ENCODE results near the gene IFT27. TPM values are rescaled to one million over a fixed set of nuclear protein-coding genes. Genes with fewer than 3 reads are reported as not detected.

IFT27 gene
- total and polyA plus RNA-seq, 4 donors = 18.9 to 51.1 (median 26.4) TPM

DNA sequence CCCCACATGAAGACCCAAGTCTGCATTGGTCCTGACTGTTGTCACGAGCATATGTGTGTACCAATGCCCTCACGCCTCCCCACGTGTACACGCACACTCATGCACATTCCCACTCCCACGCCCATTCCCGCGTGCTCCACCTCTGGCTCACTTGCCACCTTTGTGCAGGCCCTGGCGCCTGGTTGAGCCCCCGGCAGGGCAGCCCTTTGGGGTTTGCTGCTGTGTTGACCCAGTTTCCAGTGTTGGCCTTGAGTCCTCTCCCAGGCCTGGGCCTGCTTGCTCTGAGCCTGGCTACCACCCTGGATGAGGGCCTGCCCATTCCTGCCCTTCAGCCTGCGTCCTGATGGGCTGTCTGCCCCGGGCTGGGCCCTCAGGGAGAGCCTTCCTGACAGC, 22.8 kb upstream of the IFT27 start:
- ATAC-seq (ENCODE audit: insufficient read depth, low FRiP score) = no peak
- Histone ChIP-seq H3K4me3 (no peak overlapping the region), H3K9me3 (ENCODE audit: control insufficient read depth in 4 of 4, insufficient read depth in 3 of 4, low read length in 3 of 4) (peaks cover 0 to 2% (median 0%) of the 10 kb centered on the region in 4 donors), H3K27me3 (ENCODE audit: control insufficient read depth in 3 of 3, insufficient read depth in 3 of 3, low read length in 2 of 3) (peaks cover 0 to 7% (median 2%) of the 10 kb centered on the region in 3 donors), H3K36me3 (ENCODE audit: control insufficient read depth in 4 of 4, insufficient read depth in 4 of 4, low read length in 4 of 4) (no peaks in the 10 kb centered on the region), H3K27ac (ENCODE audit: low read depth in 1 of 2, low read length in 1 of 2) (no peak overlapping the region), H3K9ac (ENCODE audit: insufficient read depth in 1 of 2, low read length in 2 of 2) (no peak overlapping the region), H3K4me1 (ENCODE audit: control insufficient read depth in 5 of 5, insufficient read depth in 5 of 5, low read length in 5 of 5) (no peaks in the 10 kb centered on the region)
- no peak for DNase-seq
- TF ChIP-seq, protein P1, sequence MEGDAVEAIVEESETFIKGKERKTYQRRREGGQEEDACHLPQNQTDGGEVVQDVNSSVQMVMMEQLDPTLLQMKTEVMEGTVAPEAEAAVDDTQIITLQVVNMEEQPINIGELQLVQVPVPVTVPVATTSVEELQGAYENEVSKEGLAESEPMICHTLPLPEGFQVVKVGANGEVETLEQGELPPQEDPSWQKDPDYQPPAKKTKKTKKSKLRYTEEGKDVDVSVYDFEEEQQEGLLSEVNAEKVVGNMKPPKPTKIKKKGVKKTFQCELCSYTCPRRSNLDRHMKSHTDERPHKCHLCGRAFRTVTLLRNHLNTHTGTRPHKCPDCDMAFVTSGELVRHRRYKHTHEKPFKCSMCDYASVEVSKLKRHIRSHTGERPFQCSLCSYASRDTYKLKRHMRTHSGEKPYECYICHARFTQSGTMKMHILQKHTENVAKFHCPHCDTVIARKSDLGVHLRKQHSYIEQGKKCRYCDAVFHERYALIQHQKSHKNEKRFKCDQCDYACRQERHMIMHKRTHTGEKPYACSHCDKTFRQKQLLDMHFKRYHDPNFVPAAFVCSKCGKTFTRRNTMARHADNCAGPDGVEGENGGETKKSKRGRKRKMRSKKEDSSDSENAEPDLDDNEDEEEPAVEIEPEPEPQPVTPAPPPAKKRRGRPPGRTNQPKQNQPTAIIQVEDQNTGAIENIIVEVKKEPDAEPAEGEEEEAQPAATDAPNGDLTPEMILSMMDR (IDR thresholded peaks at IDR 0.05; ENCODE audit: control extremely low read depth, extremely low read depth) = no peak
- WGBS, 2 donors = 82 to 94% methylated on average over 11 of the region's 11 CpGs

DNA sequence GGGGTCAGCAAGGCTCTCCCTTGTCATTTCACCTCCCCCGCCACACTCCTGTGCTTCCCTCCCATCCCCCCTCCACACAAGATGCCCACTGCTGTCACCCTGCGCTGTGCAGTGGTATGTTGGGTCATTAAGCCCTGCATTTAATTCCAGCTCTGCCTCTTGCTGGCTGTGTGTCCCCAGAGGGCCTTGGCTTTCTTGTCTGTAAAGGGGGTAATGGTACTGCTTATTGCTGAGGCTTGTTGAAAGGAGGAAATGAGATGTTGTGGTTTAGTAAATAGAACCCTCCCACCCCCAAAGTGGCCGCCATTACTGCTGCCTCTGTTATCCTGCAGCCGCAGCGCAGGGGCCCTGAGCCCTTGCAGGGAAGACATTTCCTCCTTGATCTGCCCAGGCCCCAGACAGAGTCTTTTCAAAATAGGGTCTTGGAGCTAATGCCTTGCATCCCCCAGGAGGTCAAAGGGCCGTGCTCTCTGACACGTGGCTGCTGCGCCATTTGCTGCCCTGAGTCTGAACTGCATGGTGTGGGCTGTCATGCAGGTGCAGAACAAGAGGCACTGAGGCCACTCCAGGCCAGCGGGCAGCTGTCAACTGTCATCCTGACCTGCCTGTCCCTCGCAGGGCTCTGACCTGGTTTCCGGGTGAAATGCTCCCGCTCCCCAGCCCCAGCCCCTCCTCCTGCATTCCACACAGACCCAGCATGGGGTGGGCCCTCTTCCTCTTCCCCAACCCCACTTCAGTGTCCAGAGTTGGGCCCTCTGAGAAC, 22.2 kb upstream of the IFT27 start:
- no peak overlapping the region for H3K27ac ChIP-seq (ENCODE audit: low read depth in 1 of 2, low read length in 1 of 2)
- no peak overlapping the region for H3K4me3 ChIP-seq
- TF ChIP-seq, protein P1 (IDR thresholded peaks at IDR 0.05; ENCODE audit: control extremely low read depth, extremely low read depth) = no peak
- DNase-seq = no peak
- no peak for ATAC-seq (ENCODE audit: insufficient read depth, low FRiP score)
- peaks cover 0 to 2% (median 0%) of the 10 kb centered on the region in 4 donors for H3K9me3 ChIP-seq (ENCODE audit: control insufficient read depth in 4 of 4, insufficient read depth in 3 of 4, low read length in 3 of 4)
- peaks cover 0 to 7% (median 2%) of the 10 kb centered on the region in 3 donors for H3K27me3 ChIP-seq (ENCODE audit: control insufficient read depth in 3 of 3, insufficient read depth in 3 of 3, low read length in 2 of 3)
- H3K9ac ChIP-seq (ENCODE audit: insufficient read depth in 1 of 2, low read length in 2 of 2) = no peak overlapping the region
- 76 to 81% methylated on average over 12 of the region's 12 CpGs for WGBS, 2 donors
- no peaks in the 10 kb centered on the region for H3K36me3 ChIP-seq (ENCODE audit: control insufficient read depth in 4 of 4, insufficient read depth in 4 of 4, low read length in 4 of 4)
- H3K4me1 ChIP-seq (ENCODE audit: control insufficient read depth in 5 of 5, insufficient read depth in 5 of 5, low read length in 5 of 5) = no peaks in the 10 kb centered on the region

DNA sequence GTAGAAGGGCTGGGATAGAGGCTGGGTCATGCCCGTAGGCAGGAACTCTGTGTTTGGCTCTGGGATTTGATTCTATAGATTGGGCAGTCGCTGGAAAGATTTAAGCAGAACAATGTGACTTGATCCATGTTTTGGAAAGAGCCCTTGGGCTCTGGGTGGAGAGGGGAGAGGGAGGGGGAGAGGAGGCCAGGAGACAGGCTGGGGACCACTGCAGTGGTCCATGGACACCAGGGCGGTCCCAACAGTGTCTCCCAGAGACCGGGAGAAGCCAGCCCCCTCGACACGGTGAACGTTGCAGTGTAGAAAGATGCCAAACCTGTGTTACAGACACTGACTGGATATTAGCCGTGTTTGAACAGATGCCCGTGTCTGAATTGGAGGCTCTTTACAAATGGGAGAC, 21.5 kb upstream of the IFT27 start:
- DNase-seq = no peak
- H3K4me3 ChIP-seq = no peak overlapping the region
- H3K9ac ChIP-seq (ENCODE audit: insufficient read depth in 1 of 2, low read length in 2 of 2) = no peak overlapping the region
- peaks cover 0 to 2% (median 0%) of the 10 kb centered on the region in 4 donors for H3K9me3 ChIP-seq (ENCODE audit: control insufficient read depth in 4 of 4, insufficient read depth in 3 of 4, low read length in 3 of 4)
- ATAC-seq (ENCODE audit: insufficient read depth, low FRiP score) = no peak
- no peak overlapping the region for H3K27ac ChIP-seq (ENCODE audit: low read depth in 1 of 2, low read length in 1 of 2)
- 75 to 79% methylated on average over 9 of the region's 9 CpGs for WGBS, 2 donors
- no peaks in the 10 kb centered on the region for H3K36me3 ChIP-seq (ENCODE audit: control insufficient read depth in 4 of 4, insufficient read depth in 4 of 4, low read length in 4 of 4)
- no peaks in the 10 kb centered on the region for H3K4me1 ChIP-seq (ENCODE audit: control insufficient read depth in 5 of 5, insufficient read depth in 5 of 5, low read length in 5 of 5)
- H3K27me3 ChIP-seq (ENCODE audit: control insufficient read depth in 3 of 3, insufficient read depth in 3 of 3, low read length in 2 of 3) = peaks cover 0 to 7% (median 2%) of the 10 kb centered on the region in 3 donors
- TF ChIP-seq, protein P1 (IDR thresholded peaks at IDR 0.05; ENCODE audit: control extremely low read depth, extremely low read depth) = no peak
